DLD1 (cell line): Measurements from ENCODE around the gene HOMER2.
"Not testable (repeated sequence)": the region's sequence is repeated elsewhere in the genome, so short reads cannot be mapped to it uniquely, and the experiment has no call there.

Experiments
- in situ Hi-C: cut with HindIII; loops from 2 replicates; pipeline ENCODE4 v1.10.0; 2017; ENCODE audit warnings: low sequenced_read_pairs

HOMER2 gene

GRCh38 chr15:82865981-82866380 is 86.5 kb downstream of the HOMER2 start:
- in situ Hi-C loops = not testable (repeated sequence)

GRCh38 chr15:82865581-82865980 is 86.9 kb downstream of the HOMER2 start:
- in situ Hi-C loops = not testable (repeated sequence)

GRCh38 chr15:82864967-82865366 is 87.6 kb downstream of the HOMER2 start:
- in situ Hi-C loops = no loop called here

- in situ Hi-C loops = no loop called here
Observed at GRCh38 chr15:82862886-82863285, 89.6 kb downstream of the HOMER2 start.

GRCh38 chr15:82858932-82859331 is 93.6 kb downstream of the HOMER2 start:
- in situ Hi-C loops = no loop called here

- in situ Hi-C loops = no loop called here
Observed at GRCh38 chr15:82856397-82857170, 95.9 kb downstream of the HOMER2 start.

- in situ Hi-C loops = no loop called here
Observed at GRCh38 chr15:82855286-82856100, 97.0 kb downstream of the HOMER2 start.

GRCh38 chr15:82854554-82854953 is 98.0 kb downstream of the HOMER2 start:
- in situ Hi-C loops = no loop called here

GRCh38 chr15:82852941-82853561 is 99.5 kb downstream of the HOMER2 start:
- in situ Hi-C loops = no loop called here

- in situ Hi-C loops = no loop called here
Observed at GRCh38 chr15:82851981-82852511, 100.5 kb downstream of the HOMER2 start.

GRCh38 chr15:82851306-82851850 is 101.1 kb downstream of the HOMER2 start:
- in situ Hi-C loops = no loop called here

- in situ Hi-C loops = no loop called here
Observed at GRCh38 chr15:82850731-82851130, 101.8 kb downstream of the HOMER2 start.

- in situ Hi-C loops = loop anchor here (10.0 kb wide), 1 partner anchor 105 kb away; the partner anchor contains the start of gene HOMER2
Observed at GRCh38 chr15:82849556-82850512, 102.7 kb downstream of the HOMER2 start.

GRCh38 chr15:82848241-82848993 is 104.1 kb downstream of the HOMER2 start:
- in situ Hi-C loops = loop anchor here (10.0 kb wide), 1 partner anchor 106 kb away; the partner anchor contains the start of gene HOMER2

GRCh38 chr15:82847703-82848102 is 104.8 kb downstream of the HOMER2 start:
- in situ Hi-C loops = loop anchor here (10.0 kb wide), 1 partner anchor 107 kb away; the partner anchor contains the start of gene HOMER2

GRCh38 chr15:82846621-82847020 is 105.9 kb downstream of the HOMER2 start:
- in situ Hi-C loops = loop anchor here (10.0 kb wide), 1 partner anchor 108 kb away; the partner anchor contains the start of gene HOMER2

GRCh38 chr15:82845686-82846085 is 106.8 kb downstream of the HOMER2 start:
- in situ Hi-C loops = loop anchor here (10.0 kb wide), 1 partner anchor 109 kb away; the partner anchor contains the start of gene HOMER2

GRCh38 chr15:82843566-82843965 is 109.0 kb downstream of the HOMER2 start:
- in situ Hi-C loops = loop anchor here (10.0 kb wide), 1 partner anchor 111 kb away; the partner anchor contains the start of gene HOMER2

- in situ Hi-C loops = loop anchor here (10.0 kb wide), 1 partner anchor 115 kb away; the partner anchor contains the start of gene HOMER2
Observed at GRCh38 chr15:82840166-82840565, 112.4 kb downstream of the HOMER2 start.
